HG03469 (cell line): Measurements from ENCODE around the gene CPTP.

ENCODE experiments used
- ATAC-seq: cut with Tn5 transposase; IDR thresholded peaks from one replicate; pipeline ENCODE4 v1.9.1; 2021; ENCODE audit warnings: mild to moderate bottlenecking, moderate library complexity, moderate number of reproducible peaks; ENCODE audit not compliant: unreplicated experiment

CPTP gene

GRCh38 chr1:1332774-1333480 is 8.3 kb downstream of the CPTP start:
- ATAC-seq: no peak

- no peak for ATAC-seq
Observed at GRCh38 chr1:1333551-1334241, 9.1 kb downstream of the CPTP start.

GRCh38 chr1:1334835-1335234 is 10.2 kb downstream of the CPTP start:
- ATAC-seq: no peak

GRCh38 chr1:1335283-1335682 is 10.7 kb downstream of the CPTP start:
- no peak for ATAC-seq

- ATAC-seq: no peak
Observed at GRCh38 chr1:1335792-1336248, 11.2 kb downstream of the CPTP start.

GRCh38 chr1:1336446-1336845 is 11.8 kb downstream of the CPTP start:
- no peak for ATAC-seq

GRCh38 chr1:1336931-1337792 is 12.6 kb downstream of the CPTP start:
- no peak for ATAC-seq

- no peak for ATAC-seq
Observed at GRCh38 chr1:1337793-1338147, 13.2 kb downstream of the CPTP start.

- no peak for ATAC-seq
Observed at GRCh38 chr1:1338278-1338677, 13.7 kb downstream of the CPTP start.

GRCh38 chr1:1340185-1340584 is 15.6 kb downstream of the CPTP start:
- no peak for ATAC-seq

- no peak for ATAC-seq
Observed at GRCh38 chr1:1340791-1341548, 16.4 kb downstream of the CPTP start.

- ATAC-seq: no peak
Observed at GRCh38 chr1:1341549-1342021, 17.0 kb downstream of the CPTP start.

- no peak for ATAC-seq
Observed at GRCh38 chr1:1342061-1342562, 17.5 kb downstream of the CPTP start.

GRCh38 chr1:1342584-1343115 is 18.0 kb downstream of the CPTP start:
- ATAC-seq: no peak

GRCh38 chr1:1343811-1344421 is 19.3 kb downstream of the CPTP start:
- no peak for ATAC-seq

- ATAC-seq: no peak
Observed at GRCh38 chr1:1344655-1345361, 20.2 kb downstream of the CPTP start.

- no peak for ATAC-seq
Observed at GRCh38 chr1:1345384-1345783, 20.8 kb downstream of the CPTP start.

- no peak for ATAC-seq
Observed at GRCh38 chr1:1345860-1346500, 21.4 kb downstream of the CPTP start.

- no peak for ATAC-seq
Observed at GRCh38 chr1:1346501-1346890, 21.9 kb downstream of the CPTP start.
